ENCODE data around the gene BCO1. TPM values are rescaled to one million over a fixed set of nuclear protein-coding genes. Genes with fewer than 3 reads are reported as not detected.

The BCO1 gene
- total RNA-seq, 2 experiments from 2014 or later = not detected

- POLR2A ChIA-PET = no interaction called here
- Mint-ChIP-seq H3K9me3 (ENCODE audit: insufficient read depth) (no peaks in the 10 kb centered on the region), H3K27me3 (ENCODE audit: low read depth) (peaks cover 2% of the 10 kb centered on the region), H3K4me3 (no peak overlapping the region), H3K4me1 (ENCODE audit: low read depth) (no peaks in the 10 kb centered on the region), H3K27ac (no peak overlapping the region), H3K36me3 (ENCODE audit: low read depth) (no peaks in the 10 kb centered on the region)
- CTCF ChIA-PET = no interaction called here
- ATAC-seq (no peak), DNase-seq (no peak)
Measured at GRCh38 chr16:81283044-81283443, 44.6 kb downstream of the BCO1 start.

- H3K4me3 Mint-ChIP-seq = no peak overlapping the region
- no peaks in the 10 kb centered on the region for H3K36me3 Mint-ChIP-seq (ENCODE audit: low read depth)
- ChIA-PET POLR2A (interaction anchor here (0.7 kb wide), 1 partner anchor 27 kb away, joined by 3 read pairs; no protein-coding TSS in a partner anchor), CTCF (no interaction called here)
- H3K27ac Mint-ChIP-seq = no peak overlapping the region
- ATAC-seq (no peak), DNase-seq (no peak)
- H3K4me1 Mint-ChIP-seq (ENCODE audit: low read depth) = no peaks in the 10 kb centered on the region
- peaks cover 2% of the 10 kb centered on the region for H3K27me3 Mint-ChIP-seq (ENCODE audit: low read depth)
- no peaks in the 10 kb centered on the region for H3K9me3 Mint-ChIP-seq (ENCODE audit: insufficient read depth)
Measured at GRCh38 chr16:81284995-81285600, 46.6 kb downstream of the BCO1 start.

- Mint-ChIP-seq H3K27ac (no peak overlapping the region), H3K4me1 (ENCODE audit: low read depth) (no peaks in the 10 kb centered on the region), H3K4me3 (no peak overlapping the region), H3K36me3 (ENCODE audit: low read depth) (no peaks in the 10 kb centered on the region), H3K9me3 (ENCODE audit: insufficient read depth) (no peaks in the 10 kb centered on the region), H3K27me3 (ENCODE audit: low read depth) (peaks cover 2% of the 10 kb centered on the region)
- DNase-seq (no peak), ATAC-seq (no peak)
- ChIA-PET POLR2A (no interaction called here), CTCF (no interaction called here)
Measured at GRCh38 chr16:81286190-81286589, 47.7 kb downstream of the BCO1 start.

DNA sequence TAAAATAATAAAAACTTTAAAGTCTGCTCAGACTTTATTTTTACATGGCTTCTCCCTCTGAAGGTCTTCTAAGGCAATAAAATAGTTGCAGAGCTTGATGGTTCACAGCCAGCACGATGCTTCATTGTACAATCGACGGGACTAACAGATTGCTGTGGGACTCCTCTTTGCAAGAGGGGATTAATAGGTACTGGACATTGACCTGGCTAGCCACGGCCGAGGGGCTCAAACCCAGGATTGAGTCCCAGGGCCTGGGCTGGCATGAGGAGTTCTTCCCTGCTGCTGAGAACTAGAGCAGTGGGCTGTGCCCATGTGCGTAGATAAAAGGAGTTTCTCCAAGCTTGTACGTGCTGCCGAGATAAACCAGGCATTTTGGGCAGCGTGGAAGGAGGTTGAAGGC, 52.6 kb downstream of the BCO1 start:
- Mint-ChIP-seq H3K27me3 (ENCODE audit: low read depth) (peaks cover 8% of the 10 kb centered on the region), H3K9me3 (ENCODE audit: insufficient read depth) (no peaks in the 10 kb centered on the region), H3K27ac (no peak overlapping the region), H3K4me1 (ENCODE audit: low read depth) (no peaks in the 10 kb centered on the region), H3K36me3 (ENCODE audit: low read depth) (no peaks in the 10 kb centered on the region), H3K4me3 (no peak overlapping the region)
- ATAC-seq (no peak), DNase-seq (no peak)
- CTCF ChIA-PET = no interaction called here
- POLR2A ChIA-PET = no interaction called here

GRCh38 chr16:81292936-81293335, 54.4 kb downstream of the BCO1 start:
- POLR2A ChIA-PET = no interaction called here
- H3K4me1 Mint-ChIP-seq (ENCODE audit: low read depth) = no peaks in the 10 kb centered on the region
- no peak overlapping the region for H3K27ac Mint-ChIP-seq
- CTCF ChIA-PET = no interaction called here
- no peaks in the 10 kb centered on the region for H3K9me3 Mint-ChIP-seq (ENCODE audit: insufficient read depth)
- no peaks in the 10 kb centered on the region for H3K36me3 Mint-ChIP-seq (ENCODE audit: low read depth)
- no peak overlapping the region for H3K4me3 Mint-ChIP-seq
- peaks cover 7% of the 10 kb centered on the region for H3K27me3 Mint-ChIP-seq (ENCODE audit: low read depth)
- ATAC-seq (no peak), DNase-seq (no peak)

DNA sequence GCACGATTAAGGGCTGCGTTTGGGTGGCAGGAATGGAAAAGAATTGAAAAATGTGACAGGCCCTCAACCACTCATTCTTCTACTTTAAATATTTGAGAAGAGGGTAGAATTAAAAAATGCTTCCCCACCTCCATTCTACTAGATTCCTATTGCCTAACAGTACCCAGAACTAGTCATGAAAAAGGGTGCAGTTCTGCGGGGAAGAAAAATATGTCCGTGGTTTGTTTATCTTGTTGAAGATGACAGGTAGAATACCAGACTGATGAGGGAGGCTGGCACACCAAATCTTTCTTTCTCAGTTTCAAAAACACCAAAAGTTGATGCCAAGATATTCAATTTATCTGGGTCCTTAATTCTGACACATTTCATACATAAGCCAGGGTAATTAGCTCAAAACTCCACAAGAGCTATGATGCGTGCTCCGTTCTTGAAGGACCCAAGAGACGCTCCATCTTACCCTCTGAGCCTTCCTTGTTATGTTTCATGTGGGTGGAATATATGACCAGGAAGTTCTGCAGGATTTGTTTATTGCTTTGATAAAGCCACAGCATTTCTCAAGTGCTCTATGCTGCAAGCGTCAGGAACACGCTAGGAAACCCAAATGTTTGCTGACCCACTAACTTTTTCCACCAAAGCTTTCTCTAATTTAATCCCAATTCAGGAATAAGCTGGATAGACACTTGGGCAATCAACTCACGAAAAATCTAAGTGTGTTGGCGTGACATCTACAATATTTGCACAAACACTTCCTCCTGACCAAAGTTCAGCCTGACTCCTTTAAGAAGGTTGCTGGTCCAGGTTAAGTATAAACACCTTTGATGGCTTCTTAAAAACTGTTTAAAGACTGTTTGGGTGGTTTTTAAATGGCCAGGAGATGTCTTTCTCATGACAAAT, 55.7 kb downstream of the BCO1 start:
- no peak for DNase-seq
- H3K27ac Mint-ChIP-seq = no peak overlapping the region
- no peak for ATAC-seq
- H3K36me3 Mint-ChIP-seq (ENCODE audit: low read depth) = no peaks in the 10 kb centered on the region
- ChIA-PET CTCF (no interaction called here), POLR2A (no interaction called here)
- H3K4me3 Mint-ChIP-seq = no peak overlapping the region
- H3K9me3 Mint-ChIP-seq (ENCODE audit: insufficient read depth) = no peaks in the 10 kb centered on the region
- H3K27me3 Mint-ChIP-seq (ENCODE audit: low read depth) = peaks cover 6% of the 10 kb centered on the region
- H3K4me1 Mint-ChIP-seq (ENCODE audit: low read depth) = no peaks in the 10 kb centered on the region

DNA sequence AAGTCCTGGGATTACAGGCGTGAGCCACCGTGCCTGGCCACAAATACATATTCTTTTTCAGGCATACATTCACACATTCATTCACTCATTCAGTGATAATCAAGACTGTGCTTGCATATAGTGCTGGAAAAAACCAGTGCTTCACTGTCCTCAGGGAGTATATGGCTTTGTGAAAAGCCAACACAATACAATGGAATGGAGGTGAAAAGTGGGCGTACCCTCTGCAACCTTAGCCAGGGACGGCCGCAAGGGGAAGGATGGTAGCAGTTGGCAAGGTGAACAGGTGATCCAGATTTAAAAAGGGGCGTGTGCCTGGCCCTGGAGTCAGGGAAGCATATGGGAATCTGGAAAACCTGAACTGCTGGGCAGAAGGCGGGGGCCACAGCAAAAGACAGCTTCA, 58.1 kb downstream of the BCO1 start:
- Mint-ChIP-seq H3K27me3 (ENCODE audit: low read depth) (peaks cover 6% of the 10 kb centered on the region), H3K36me3 (ENCODE audit: low read depth) (no peaks in the 10 kb centered on the region), H3K9me3 (ENCODE audit: insufficient read depth) (no peaks in the 10 kb centered on the region), H3K4me3 (no peak overlapping the region), H3K27ac (no peak overlapping the region), H3K4me1 (ENCODE audit: low read depth) (peaks cover 2% of the 10 kb centered on the region)
- no peak for ATAC-seq
- ChIA-PET CTCF (no interaction called here), POLR2A (no interaction called here)
- no peak for DNase-seq

- Mint-ChIP-seq H3K27ac (no peak overlapping the region), H3K9me3 (ENCODE audit: insufficient read depth) (no peaks in the 10 kb centered on the region), H3K36me3 (ENCODE audit: low read depth) (peaks cover 5% of the 10 kb centered on the region), H3K4me1 (ENCODE audit: low read depth) (peaks cover 7% of the 10 kb centered on the region), H3K27me3 (ENCODE audit: low read depth) (no peaks in the 10 kb centered on the region), H3K4me3 (no peak overlapping the region)
- no peak for DNase-seq
- POLR2A ChIA-PET = no interaction called here
- CTCF ChIA-PET = no interaction called here
- no peak for ATAC-seq
Measured at GRCh38 chr16:81307770-81308169, 69.3 kb downstream of the BCO1 start.

DNA sequence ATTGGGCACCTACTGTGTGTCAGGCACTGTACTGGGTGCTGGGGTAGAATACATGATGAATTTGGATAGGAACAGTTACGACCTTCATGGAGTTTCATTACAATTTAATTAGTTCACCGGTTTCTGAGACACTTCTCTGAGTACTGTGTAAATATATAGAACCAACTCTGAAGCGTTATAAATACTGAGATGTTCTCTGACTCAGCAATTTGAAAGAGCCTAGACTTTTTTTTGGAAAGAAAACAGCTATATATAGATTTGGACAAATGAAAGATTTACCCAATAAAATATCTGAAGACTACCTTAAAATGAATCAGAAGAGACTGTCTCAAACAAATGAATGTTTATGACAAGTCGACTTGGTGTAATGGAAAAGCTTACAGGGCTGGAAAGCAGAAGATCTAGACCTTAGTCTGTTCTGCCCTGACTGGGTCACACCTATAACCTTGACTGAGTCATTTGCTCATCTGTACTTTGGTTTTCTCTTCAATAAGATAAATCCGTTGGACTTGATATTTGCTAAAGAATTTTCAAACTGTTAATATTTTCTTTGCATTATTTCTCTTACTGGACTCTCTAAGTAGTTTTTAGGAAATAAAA, 71.7 kb downstream of the BCO1 start:
- Mint-ChIP-seq H3K4me1 (ENCODE audit: low read depth) (peaks cover 22% of the 10 kb centered on the region), H3K9me3 (ENCODE audit: insufficient read depth) (no peaks in the 10 kb centered on the region), H3K4me3 (no peak overlapping the region), H3K36me3 (ENCODE audit: low read depth) (peaks cover 10% of the 10 kb centered on the region), H3K27ac (no peak overlapping the region), H3K27me3 (ENCODE audit: low read depth) (no peaks in the 10 kb centered on the region)
- DNase-seq = no peak
- ATAC-seq = no peak
- ChIA-PET POLR2A (no interaction called here), CTCF (interaction anchor here (0.8 kb wide), 1 partner anchor 9 kb away, joined by 3 read pairs; no protein-coding TSS in a partner anchor)

DNA sequence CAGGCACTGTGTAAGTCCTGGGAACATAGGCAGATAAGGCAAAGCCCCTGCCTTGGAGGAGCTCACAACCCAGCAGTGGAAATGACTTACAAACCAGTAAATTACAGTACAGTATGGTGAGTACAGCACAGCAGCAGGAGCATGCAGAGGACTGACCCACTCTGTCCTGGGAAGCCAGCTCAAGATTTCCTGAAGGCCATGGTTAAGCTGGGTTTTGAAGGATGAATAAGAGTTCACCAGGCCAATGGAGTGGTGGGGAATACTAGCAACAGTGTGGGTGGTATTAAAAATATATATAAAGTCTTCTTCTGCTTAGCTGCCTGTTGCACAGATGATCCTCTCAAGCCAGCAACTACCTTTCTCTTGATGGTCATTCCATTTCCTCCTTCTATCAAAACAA, 73.3 kb downstream of the BCO1 start:
- H3K9me3 Mint-ChIP-seq (ENCODE audit: insufficient read depth) = no peaks in the 10 kb centered on the region
- CTCF ChIA-PET = interaction anchor here (1.1 to 1.3 kb wide), 2 partner anchors 27 to 50 kb away, joined by 3 to 5 read pairs; no protein-coding TSS in a partner anchor

DNA sequence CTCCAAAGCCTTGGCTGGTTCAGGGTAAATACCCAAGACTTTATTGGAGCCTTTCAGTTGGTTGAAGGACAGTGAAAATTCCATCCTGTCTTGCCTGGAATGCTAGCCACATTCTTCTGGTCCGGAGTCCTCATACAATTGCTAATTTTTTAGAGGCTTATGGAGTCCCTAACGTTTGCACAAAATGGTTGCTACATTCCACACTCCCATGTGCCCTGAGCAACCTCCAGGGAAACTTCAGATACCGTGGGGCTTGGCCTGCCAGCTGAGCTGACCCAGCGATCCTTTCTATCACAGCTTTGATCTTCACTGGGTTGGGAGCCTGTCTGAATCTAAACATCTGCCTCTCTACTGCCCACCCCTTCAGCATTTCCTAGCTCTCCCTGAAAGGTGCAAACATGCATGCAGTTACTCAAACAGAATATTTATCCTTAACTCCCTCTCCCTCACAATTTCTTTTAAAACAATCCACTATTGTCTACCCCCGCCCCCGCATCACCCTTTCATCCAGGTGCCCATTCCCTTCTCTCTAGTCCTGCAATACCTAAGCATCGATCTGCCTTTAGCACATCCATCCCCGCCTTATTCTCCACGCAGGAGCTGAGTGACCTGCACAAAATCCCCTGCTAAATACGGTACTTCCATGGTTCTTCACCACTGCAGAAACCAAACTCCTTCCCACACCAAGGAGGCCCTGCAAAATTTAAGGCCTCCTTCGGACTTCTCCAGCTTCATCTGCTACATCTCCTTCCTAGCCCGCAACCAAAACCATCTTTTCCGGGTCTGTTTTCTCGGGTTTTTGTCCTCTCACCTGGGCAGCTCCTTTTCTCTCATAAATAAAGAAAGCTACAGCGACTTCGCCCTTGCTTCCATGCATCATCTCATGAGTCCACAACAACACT, 75.5 kb downstream of the BCO1 start:
- no peak for ATAC-seq
- Mint-ChIP-seq H3K36me3 (ENCODE audit: low read depth) (peaks cover 10% of the 10 kb centered on the region), H3K27me3 (ENCODE audit: low read depth) (no peaks in the 10 kb centered on the region), H3K9me3 (ENCODE audit: insufficient read depth) (no peaks in the 10 kb centered on the region), H3K4me3 (peak overlapping the region; percentile 96), H3K4me1 (ENCODE audit: low read depth) (peaks cover 40% of the 10 kb centered on the region), H3K27ac (peak overlapping the region; percentile 88)
- peak; percentile 23 for DNase-seq
- ChIA-PET CTCF (interaction anchor here (0.9 to 1.5 kb wide), 9 partner anchors 50 to 787 kb away, joined by 3 to 8 read pairs (median 3); partner anchors contain the start of gene ATMIN), POLR2A (interaction anchor here (0.8 to 2.0 kb wide), 5 partner anchors 13 to 856 kb away, joined by 3 to 10 read pairs (median 4); partner anchors contain the start of genes C16orf46 and MPHOSPH6)

More for the DNA sequence above, 73.3 kb downstream of the BCO1 start:
- Mint-ChIP-seq H3K4me1 (ENCODE audit: low read depth) (peaks cover 33% of the 10 kb centered on the region), H3K27ac (no peak overlapping the region), H3K27me3 (ENCODE audit: low read depth) (no peaks in the 10 kb centered on the region), H3K36me3 (ENCODE audit: low read depth) (peaks cover 10% of the 10 kb centered on the region), H3K4me3 (no peak overlapping the region)
- DNase-seq (no peak), ATAC-seq (no peak)
- POLR2A ChIA-PET = interaction anchor here (1.2 kb wide), 1 partner anchor 27 kb away, joined by 3 read pairs; no protein-coding TSS in a partner anchor

Measured in activated CD8-positive, alpha-beta T cell treated with anti-CD3 and anti-CD28 coated beads, Interleukin-2, amount 10 ng/mL, durations not matched to agents 7 days and 5 days (primary cell).